ENCODE data around the gene CLDN11.

CLDN11 gene

GRCh38 chr3:170426240-170426797 is 7.7 kb downstream of the CLDN11 start:
- DNase-seq: peak in 1 of 14 donors; percentile 18

- DNase-seq: no peak
Observed at GRCh38 chr3:170428095-170428494, 9.4 kb downstream of the CLDN11 start.

DNA sequence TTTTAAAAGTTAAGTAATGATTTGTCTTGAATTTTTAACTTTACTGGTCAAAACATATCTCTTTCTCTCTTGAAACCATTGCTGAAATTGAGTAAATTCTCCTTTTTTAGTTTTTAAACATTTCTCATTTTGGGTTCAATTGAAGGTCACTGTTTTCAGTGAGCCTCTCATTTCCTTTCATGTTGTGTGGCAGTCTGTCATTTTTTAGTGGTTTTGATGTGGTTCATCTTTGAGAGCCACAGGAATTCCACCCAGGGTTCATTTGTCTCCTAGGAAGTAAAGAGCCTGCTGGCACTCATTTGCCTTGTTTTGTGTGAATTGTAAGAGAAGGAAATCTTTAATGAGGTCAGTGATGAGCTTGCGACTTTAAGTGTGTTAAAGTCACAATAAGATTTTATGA is 10.4 kb downstream of the CLDN11 start:
- DNase-seq: no peak

DNA sequence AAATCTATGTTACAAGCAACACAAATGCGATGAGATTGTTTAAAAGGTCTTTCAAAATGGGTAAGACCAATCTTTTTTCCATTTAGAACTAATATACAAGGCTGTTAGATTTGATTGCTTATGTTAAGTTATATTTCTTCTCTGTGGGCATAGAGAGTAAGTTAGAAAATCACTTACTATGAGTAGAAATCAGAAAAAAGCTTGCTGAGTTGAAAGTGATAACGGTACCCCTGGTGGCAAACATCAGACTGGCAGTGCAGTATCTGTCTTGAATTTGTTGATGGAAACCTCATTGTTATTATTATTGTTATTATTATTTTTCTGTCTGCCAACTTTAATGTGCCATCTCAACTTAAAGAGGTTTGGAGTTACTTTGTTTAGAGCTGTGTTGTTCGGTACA is 12.4 kb downstream of the CLDN11 start:
- no peak for DNase-seq

DNA sequence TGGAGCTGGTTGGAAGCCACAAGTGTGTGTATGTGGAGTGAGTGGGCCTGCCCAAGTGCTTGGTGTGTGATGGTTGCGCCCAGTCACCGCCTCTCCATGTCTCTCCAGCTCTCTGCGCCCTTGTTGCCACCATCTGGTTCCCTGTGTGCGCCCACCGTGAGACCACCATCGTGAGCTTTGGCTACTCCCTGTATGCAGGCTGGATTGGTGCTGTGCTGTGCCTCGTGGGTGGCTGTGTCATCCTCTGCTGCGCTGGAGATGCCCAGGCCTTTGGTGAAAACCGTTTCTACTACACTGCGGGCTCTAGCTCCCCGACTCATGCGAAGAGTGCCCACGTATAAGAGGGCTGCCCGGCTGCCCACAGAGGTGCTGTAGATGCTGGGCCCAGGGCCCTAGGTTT is 13.7 kb downstream of the CLDN11 start:
- no peak for DNase-seq

DNA sequence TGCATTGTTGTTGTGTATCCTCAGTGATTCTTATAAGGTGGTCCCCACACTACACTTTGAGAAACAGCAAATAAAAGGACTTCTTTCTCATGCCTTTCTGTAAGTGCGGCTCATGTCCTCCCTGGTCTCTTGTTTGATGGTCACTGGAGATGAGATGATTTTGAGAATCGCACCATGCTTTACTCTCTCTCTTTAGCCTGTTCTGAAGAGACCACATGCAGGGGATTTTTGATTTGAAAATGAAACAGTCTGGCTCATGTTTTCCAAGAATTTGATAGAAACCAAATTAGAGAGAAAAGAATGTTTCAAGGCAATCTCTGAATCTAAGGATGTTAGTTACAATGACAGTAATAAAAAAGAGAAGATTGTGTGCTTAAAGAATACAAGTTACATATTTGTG is 18.0 kb downstream of the CLDN11 start:
- no peak for DNase-seq

GRCh38 chr3:170437176-170437575 is 18.5 kb downstream of the CLDN11 start:
- peak in 12 of 14 donors; percentile 15 to 77 (median 56) for DNase-seq

DNA sequence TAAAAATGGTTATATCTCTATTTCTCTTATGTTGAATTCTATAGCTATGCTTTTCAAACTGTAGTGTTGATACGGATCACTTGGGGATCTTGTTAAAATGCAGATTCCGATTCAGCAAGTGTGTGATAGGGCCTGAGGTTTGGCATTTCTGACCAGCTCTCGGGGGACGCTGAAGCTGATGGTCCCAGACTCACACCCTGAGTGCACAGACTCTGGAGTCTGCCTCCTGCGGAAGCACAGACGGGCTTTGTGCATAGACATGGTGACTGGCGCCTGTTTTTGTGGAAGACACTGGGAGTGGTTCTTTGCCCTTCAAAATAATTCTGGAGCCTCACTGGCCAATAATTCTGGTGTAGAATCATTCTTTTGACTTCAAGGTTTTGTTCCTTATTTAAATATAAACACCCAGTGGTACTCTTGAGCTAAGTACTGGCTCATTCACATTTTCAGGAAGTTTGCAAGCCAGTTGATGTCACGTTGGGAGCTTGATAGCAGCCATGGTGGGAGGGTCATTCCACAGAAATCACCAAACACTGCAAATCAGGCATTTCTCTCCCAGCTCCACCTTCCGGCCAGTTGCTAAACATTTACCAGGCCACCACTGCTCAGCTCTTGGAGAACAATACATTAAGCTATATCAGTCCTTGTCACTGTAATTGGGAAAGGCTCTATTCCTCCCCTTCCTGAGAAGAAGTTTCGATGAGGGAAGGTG is 19.2 kb downstream of the CLDN11 start:
- DNase-seq: no peak

DNA sequence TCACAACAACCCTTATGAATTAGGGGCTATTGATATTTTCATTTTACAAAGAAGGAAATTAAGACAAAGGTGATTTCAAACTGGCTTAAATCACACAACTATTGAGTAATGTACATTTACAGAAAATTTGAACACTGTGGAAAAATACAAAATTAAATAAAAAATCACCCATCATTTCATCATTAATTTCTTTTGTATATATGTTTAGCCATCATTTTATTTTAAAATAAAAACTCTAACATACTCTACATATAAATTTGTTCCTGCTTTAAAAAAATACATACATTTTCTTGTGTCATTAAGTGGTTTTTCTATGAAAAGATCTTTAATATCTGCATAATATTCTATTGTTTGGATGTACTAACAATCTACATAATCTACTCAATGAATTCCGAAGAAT is 20.2 kb downstream of the CLDN11 start:
- DNase-seq: no peak

DNA sequence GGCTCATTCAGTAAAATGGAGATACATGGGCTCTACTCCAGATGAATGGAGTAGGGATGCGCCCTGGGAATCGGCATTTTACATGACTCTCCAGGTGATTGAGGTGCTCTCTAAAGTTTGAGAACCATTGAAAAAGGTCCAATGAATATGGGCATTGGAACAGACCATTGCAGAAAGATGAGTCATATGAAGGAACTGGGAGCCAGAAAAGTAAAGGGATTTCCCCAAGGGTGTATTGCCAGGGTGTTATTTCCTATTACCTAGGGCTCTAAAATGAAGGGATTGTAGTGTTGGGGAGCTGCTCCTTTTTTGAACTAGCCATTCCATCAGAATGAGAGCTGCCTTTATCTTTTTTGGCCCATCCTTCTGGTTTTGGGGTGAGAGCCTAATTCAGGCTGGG is 21.7 kb downstream of the CLDN11 start:
- no peak for DNase-seq

- no peak for DNase-seq
Observed at GRCh38 chr3:170441412-170441811, 22.7 kb downstream of the CLDN11 start.

DNA sequence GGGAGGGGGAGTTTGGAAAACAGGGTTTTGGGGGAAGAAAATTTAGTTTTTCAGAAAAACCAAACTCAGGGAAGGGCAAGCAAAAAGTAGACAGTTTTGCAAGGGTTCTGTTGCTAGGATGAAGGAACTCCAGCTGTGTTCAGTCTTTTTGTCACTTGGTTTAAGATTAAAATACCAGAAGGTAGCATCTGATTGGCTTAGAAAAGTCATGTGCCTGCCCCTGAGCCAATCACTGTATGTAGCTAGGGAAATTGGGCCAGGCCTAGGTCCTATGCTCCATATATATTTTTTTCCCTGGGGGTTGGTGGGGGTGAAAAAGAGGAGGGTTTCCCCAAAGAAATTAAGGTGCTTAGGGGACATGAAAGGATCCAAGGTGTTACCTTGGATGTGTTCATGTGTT is 24.3 kb downstream of the CLDN11 start:
- DNase-seq: no peak

GRCh38 chr3:170443457-170443856 is 24.8 kb downstream of the CLDN11 start:
- no peak for DNase-seq

DNA sequence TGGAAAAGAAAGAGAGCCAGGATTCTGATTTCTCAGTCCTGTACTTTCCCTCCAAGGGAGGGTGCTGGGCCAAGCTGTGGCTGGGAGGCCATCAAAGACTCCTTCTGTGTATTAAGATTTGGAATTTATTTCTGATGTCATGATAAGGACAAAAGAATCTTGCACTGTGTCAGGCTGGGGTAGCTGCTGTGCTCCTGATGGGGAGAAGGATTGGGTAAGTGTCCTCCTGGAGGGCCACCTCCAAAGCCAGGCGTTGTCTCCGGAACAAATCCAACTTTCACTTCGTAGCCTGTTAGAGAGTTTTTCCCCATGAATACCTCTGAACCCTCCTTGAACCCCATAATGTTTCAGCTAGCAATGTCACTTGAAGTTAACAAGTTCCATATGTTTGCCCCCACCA is 29.9 kb downstream of the CLDN11 start:
- DNase-seq: no peak

- DNase-seq: no peak
Observed at GRCh38 chr3:170450039-170450438, 31.4 kb downstream of the CLDN11 start.

DNA sequence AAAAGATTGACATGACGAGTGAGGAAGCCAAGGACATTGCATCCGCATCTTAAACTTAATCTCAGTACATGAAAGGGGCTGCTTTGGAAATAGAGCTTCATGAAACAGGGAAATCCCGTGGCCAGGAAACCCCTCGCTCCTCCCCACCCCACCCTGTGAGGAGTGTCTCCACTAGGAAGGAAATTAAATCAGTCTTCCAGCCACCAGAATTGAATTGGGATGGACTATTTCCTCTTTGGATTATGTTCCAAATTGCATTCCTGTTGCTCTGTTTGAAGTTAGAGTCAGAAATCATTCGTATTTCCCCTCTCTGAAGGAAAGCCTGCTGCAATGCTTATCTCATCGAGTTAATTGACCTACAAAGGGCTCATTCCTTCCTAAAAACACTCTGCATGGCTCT is 35.8 kb downstream of the CLDN11 start:
- no peak for DNase-seq

DNA sequence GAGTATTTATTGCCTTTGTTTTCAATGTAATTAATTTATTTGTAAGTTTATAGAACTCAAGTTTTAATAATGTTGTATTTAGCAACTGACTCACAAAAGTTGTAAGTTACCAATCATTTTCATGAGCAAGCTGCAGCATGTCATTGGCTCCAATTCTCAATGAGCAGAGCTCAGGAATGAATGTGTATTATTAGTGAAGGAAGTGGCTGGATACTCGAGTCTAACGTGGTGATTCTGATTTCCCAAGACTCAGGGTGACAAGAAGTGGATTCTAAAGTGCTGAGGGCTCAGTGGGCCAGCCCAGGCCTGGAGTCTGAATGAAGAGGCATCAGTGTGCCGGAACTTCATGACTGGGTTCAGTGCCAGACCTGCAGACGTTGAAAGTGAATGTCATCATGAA is 39.6 kb downstream of the CLDN11 start:
- no peak for DNase-seq

DNA sequence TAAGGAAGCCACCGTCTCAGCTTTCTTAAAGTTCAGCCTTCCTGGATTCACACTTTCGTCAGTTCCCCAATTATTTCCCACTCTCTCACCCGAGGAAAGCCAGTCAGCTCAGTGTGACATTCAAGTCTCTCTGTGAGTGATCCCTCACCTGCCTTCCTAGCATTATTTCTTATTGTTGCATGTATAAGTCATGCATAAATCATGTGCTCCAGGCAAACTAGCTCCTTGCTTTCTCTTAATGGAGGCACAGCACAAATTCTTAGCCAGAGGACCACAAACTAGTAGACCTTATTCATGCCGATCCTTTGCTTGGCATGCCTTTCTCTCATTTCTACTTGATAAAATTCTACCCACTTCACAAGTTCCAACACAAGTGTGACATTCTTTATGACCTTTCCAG is 44.3 kb downstream of the CLDN11 start:
- DNase-seq: no peak

- no peak for DNase-seq
Observed at GRCh38 chr3:170465955-170466354, 47.3 kb downstream of the CLDN11 start.

DNA sequence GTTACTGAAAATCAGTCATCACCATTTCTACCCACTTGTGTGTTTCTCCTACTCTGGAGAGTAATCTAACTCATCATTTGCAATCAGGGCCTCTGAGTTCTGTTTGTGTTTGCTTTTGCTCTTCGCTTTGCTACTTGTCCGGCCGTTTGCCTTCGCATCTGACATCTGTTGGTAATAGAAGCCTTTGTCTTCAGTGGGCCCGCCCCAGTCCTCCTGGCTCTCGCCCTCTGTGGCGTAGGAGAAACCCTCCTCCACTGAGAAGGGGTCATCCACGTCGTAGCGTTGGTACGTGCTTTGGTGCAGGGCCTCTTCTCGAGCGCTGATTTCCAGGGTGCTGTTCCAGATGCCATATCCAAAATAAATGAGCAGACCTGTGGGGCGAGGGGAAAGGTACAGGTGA is 48.3 kb downstream of the CLDN11 start:
- DNase-seq: peak in 10 of 14 donors; percentile 18 to 76 (median 60)

- no peak for DNase-seq
Observed at GRCh38 chr3:170467571-170468147, 49.0 kb downstream of the CLDN11 start.

GRCh38 chr3:170469151-170470062 is 50.7 kb downstream of the CLDN11 start:
- peak in 2 of 14 donors; percentile 20 to 33 for DNase-seq

Measured in C1 segment of cervical spinal cord (tissue), 14 donors.